Activated CD8-positive, alpha-beta T cell treated with anti-CD3 and anti-CD28 coated beads for 36 hours (primary cell): ENCODE results near the gene FAM240B. TPM values are rescaled to one million over a fixed set of nuclear protein-coding genes. Genes with fewer than 3 reads are reported as not detected.

Experiments used
- ATAC-seq: fragments of 200-7000 bp; cut with Tn5 transposase; one replicate; pipeline ENCODE4 v1.10.0; 2021; ENCODE audit warnings: mild to moderate bottlenecking, moderate library complexity
- CTCF ChIA-PET: fragments of 350-600 bp; sonication (Branson Sonifier 250); formaldehyde crosslinking; loops from one replicate; lab custom pipeline; 2021; ENCODE audit warnings: antibody characterized with exemption; lab: Charles Lee
- POLR2A ChIA-PET: fragments of 350-600 bp; sonication (Branson Sonifier 250); formaldehyde crosslinking; loops from one replicate; lab custom pipeline; 2021; ENCODE audit warnings: antibody characterized with exemption; lab: Charles Lee
- DNase-seq: peaks from one replicate; pipeline ENCODE4 v3.0.0-alpha.2; 2020
- H3K27ac Mint-ChIP-seq: one replicate; pipeline ENCODE4 v1.8.0; 2021; ENCODE audit warnings: mild to moderate bottlenecking, mixed read lengths
- H3K27me3 Mint-ChIP-seq: one replicate; pipeline ENCODE4 v1.8.0; 2021; ENCODE audit warnings: mixed read lengths
- H3K36me3 Mint-ChIP-seq: one replicate; pipeline ENCODE4 v1.8.0; 2021; ENCODE audit warnings: low read depth, mixed read lengths
- H3K4me1 Mint-ChIP-seq: one replicate; pipeline ENCODE4 v1.8.0; 2021; ENCODE audit warnings: low read depth, mixed read lengths
- H3K4me3 Mint-ChIP-seq: one replicate; pipeline ENCODE4 v1.8.0; 2021; ENCODE audit warnings: mild to moderate bottlenecking, moderate library complexity, mixed read lengths
- H3K9me3 Mint-ChIP-seq: one replicate; pipeline ENCODE4 v1.8.0; 2021; ENCODE audit warnings: mixed read lengths
- CTCF ChIP-seq: fragments of 200-600 bp; IDR thresholded peaks from one replicate; pipeline ENCODE4 v1.8.0; 2022; ENCODE audit warnings: antibody characterized with exemption, mild to moderate bottlenecking
- intact Hi-C: fragments of 100-400 bp; cut with micrococcal nuclease; formaldehyde crosslinking; loops from one replicate; pipeline ENCODE4 v1.10.0; 2022
- total RNA-seq, 2 experiments: library from RNA; stranded (reverse); gene quantifications; one replicate each; pipeline ENCODE4 v1.2.3, GENCODE V29; 2021

Gene FAM240B
- total RNA-seq, result not detected

GRCh38 chr9:38720083-38720745 is at the start of gene FAM240B:
FAM240B (minus strand) TSS chr9:38720133; CDS start chr9:38703999, 16,134 bp downstream.
- no peak within 1 kb of the TSS for H3K4me3 Mint-ChIP-seq
- no peak for TF ChIP-seq CTCF
- DNase-seq (no peak), ATAC-seq (no peak)
- ChIA-PET POLR2A (no interaction called here), CTCF (no interaction called here)
- H3K4me1 Mint-ChIP-seq, result no peaks in the 10 kb centered on the region
- no peaks in the 10 kb centered on the region for H3K27me3 Mint-ChIP-seq
- no peak within 1 kb of the TSS for H3K27ac Mint-ChIP-seq
- H3K9me3 Mint-ChIP-seq, result no peaks in the 10 kb centered on the region
- intact Hi-C loops, result no loop called here
- H3K36me3 Mint-ChIP-seq, result no peaks in the 10 kb centered on the region

- H3K27me3 Mint-ChIP-seq, result peaks cover 2% of the 10 kb centered on the region
Observed at GRCh38 chr9:38768351-38768761, 48.4 kb upstream of the FAM240B start.

GRCh38 chr9:38765101-38765500 is 45.2 kb upstream of the FAM240B start:
- intact Hi-C loops, result no loop called here
- H3K9me3 Mint-ChIP-seq, result peaks cover 2% of the 10 kb centered on the region
- H3K4me1 Mint-ChIP-seq, result no peaks in the 10 kb centered on the region
- H3K4me3 Mint-ChIP-seq, result no peak overlapping the region
- ATAC-seq, result no peak
- H3K27ac Mint-ChIP-seq, result no peak overlapping the region
- ChIA-PET CTCF (no interaction called here), POLR2A (no interaction called here)
- H3K27me3 Mint-ChIP-seq, result peaks cover 2% of the 10 kb centered on the region
- TF ChIP-seq CTCF, result no peak
- no peaks in the 10 kb centered on the region for H3K36me3 Mint-ChIP-seq
- no peak for DNase-seq

More at GRCh38 chr9:38768351-38768761, 48.4 kb upstream of the FAM240B start:
- Mint-ChIP-seq H3K36me3 (no peaks in the 10 kb centered on the region), H3K9me3 (peaks cover 2% of the 10 kb centered on the region), H3K4me3 (no peak overlapping the region), H3K4me1 (no peaks in the 10 kb centered on the region), H3K27ac (no peak overlapping the region)
- no peak for TF ChIP-seq CTCF
- ChIA-PET POLR2A (no interaction called here), CTCF (no interaction called here)
- intact Hi-C loops, result no loop called here
- ATAC-seq, result no peak
- DNase-seq, result no peak

GRCh38 chr9:38761999-38762398 is 42.1 kb upstream of the FAM240B start:
- no peak for TF ChIP-seq CTCF
- Mint-ChIP-seq H3K27ac (no peak overlapping the region), H3K9me3 (no peaks in the 10 kb centered on the region), H3K36me3 (no peaks in the 10 kb centered on the region), H3K4me1 (no peaks in the 10 kb centered on the region), H3K4me3 (no peak overlapping the region), H3K27me3 (peaks cover 2% of the 10 kb centered on the region)
- ATAC-seq (no peak), DNase-seq (no peak)
- intact Hi-C loops, result no loop called here
- ChIA-PET CTCF (no interaction called here), POLR2A (no interaction called here)

- DNase-seq, result no peak
- H3K27ac Mint-ChIP-seq, result no peak overlapping the region
- POLR2A ChIA-PET, result no interaction called here
- no peaks in the 10 kb centered on the region for H3K4me1 Mint-ChIP-seq
- no peaks in the 10 kb centered on the region for H3K36me3 Mint-ChIP-seq
- no peak overlapping the region for H3K4me3 Mint-ChIP-seq
- CTCF ChIA-PET, result no interaction called here
- ATAC-seq, result no peak
- H3K27me3 Mint-ChIP-seq, result peaks cover 2% of the 10 kb centered on the region
- no peaks in the 10 kb centered on the region for H3K9me3 Mint-ChIP-seq
- no peak for TF ChIP-seq CTCF
- intact Hi-C loops, result no loop called here
Observed at GRCh38 chr9:38761339-38761738, 41.4 kb upstream of the FAM240B start.
